GM10847 (cell line): ENCODE measurements around the gene ISLR2.

Experiments
- POLR2A ChIP-seq: IDR thresholded peaks from 2 replicates; pipeline ENCODE4 v1.6.1; 2011; ENCODE audit not compliant: insufficient read length; ENCODE audit errors: extremely low read depth

ISLR2 gene

DNA sequence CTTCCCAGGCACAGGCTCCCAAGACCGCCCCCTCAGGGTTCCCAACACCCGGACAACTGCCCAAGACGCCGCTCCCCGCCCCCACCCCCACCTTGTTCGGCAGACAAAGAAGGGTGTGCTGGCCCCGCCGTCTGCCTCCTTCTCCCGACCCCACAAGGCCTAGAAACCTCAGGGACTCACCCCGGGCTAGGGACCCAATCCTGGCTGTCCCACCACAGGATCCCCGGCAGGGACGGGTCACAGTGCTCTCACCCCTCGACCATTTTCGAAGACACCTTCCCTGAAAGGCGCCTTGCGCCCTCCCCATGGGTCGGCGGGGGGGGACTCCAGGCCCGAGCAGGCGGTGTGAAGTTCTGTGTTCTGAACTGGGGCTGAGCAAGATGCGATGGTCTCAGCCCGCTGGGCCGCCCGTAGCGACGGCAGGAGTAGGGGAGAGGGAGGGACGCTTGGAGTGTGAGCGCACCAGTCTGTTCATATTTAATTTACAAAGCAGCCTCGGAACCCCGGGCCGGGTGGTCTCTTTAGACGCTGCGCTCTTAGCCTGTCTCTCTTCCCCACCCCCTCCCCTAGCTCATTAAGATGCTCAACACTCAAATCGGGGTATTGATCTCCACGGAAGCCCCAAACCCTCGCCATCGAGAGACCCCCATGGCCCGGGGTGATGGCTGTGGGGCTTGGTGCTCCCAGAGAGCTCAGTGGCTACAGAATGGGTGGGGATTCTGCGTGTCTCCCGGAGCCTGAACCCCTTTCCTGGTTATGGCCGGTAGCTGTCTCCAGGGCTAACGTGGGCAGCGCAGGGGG, 1.4 kb upstream of the ISLR2 start:
- no peak for TF ChIP-seq POLR2A

DNA sequence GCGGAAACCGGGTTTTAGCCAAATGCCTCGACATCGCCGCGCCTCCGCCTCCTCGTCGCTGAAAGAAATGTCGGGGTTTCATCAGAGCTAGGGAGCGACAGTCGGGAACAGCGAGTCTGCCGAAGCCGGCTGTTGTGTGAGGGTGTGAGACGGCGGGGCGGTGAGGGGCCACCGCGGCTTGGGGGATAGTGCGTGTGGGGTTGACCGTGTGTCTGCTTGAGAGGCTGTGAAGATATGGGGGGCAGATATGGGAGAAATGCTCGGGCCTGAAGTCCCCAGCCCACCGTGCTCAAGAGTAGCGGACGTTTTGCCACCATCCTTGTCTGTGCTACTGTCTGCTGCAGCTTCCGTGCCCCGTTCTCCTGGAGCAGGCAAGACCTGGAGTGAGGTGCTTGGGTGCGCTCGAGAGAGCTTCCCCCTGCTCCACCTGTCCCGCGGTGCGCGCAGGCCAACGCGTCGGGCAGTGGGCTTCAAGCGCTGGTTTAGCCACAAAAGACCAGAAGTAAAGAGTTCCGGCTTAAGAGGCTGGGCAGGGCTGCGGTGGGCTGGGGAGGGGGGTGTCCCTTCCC, 716 bp upstream of the ISLR2 start:
- no peak for TF ChIP-seq POLR2A

DNA sequence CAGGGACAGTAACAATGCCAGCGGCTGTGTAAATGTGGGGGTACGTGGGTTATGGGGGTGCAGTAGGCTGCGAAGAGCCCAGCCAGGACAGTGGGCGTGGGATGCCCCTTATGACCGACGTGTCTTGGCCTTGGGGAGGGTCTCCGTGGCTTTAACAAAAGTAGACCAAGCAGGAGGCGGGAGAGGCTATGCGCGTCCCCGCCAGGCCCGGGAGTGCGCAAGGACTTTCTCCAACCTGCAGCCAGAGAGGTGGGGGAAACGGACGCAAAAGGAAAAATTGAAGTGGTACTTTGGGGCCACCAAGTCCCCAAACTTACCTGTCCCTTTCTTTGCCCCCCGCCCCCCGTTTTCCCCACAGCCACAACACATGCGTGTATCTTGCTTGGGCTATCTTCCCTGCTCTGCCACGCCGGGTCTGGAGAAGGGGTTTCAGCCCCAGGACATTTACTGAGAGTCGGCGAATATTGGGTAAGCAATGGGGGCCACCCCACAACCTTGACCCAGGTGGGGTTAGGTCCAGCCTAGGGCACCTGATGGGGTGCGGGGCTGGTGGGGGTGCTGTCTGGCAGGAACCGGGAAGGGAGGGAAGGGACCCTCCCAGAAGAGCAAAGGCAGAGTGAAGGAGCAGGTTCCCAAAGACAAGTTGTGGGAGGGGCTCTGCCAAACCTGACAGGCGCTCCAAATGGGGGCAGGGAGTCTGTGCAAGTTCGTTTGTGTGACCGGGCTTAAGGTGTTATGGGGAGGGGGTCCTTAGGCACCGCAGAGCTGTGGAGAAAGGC, 652 bp downstream of the ISLR2 start:
- no peak for TF ChIP-seq POLR2A

DNA sequence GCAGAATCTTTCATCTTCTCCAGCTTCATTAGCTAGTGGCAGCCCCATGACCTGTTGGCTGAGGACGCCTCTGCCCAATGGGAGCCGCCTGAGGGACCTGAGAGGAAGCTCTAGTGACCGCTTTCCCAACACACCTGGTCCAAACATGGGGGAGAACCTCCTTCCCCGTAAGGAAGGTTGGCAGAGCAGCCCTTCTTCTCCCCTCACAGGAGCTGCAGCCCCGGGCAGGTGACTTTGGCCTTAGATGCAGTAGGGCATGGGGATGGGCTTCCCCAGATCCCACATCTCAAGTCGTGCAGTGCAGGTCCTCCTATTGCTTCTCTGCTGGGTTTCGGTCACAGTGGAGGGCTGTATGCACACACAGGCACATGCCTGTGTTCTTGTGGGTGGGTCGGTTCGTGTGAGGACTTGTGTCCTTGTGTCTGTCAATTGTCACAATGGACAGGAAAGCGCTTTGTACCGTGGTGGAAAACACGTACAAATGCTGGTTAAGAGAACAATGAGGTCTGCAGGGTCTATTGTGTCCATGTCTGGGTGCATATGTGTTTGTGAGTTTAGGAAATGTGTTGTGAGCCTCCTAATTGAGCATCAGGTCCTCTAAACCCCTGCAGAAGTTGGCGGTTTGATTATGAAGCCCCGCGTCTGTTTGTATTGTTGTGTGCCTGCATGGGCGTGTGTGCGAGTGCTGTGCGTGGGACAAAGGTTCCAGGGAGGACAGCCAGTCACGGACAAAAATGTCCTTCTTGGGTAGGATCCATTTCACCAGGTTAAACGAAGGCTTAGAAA, 1.4 kb downstream of the ISLR2 start:
- TF ChIP-seq POLR2A = no peak

DNA sequence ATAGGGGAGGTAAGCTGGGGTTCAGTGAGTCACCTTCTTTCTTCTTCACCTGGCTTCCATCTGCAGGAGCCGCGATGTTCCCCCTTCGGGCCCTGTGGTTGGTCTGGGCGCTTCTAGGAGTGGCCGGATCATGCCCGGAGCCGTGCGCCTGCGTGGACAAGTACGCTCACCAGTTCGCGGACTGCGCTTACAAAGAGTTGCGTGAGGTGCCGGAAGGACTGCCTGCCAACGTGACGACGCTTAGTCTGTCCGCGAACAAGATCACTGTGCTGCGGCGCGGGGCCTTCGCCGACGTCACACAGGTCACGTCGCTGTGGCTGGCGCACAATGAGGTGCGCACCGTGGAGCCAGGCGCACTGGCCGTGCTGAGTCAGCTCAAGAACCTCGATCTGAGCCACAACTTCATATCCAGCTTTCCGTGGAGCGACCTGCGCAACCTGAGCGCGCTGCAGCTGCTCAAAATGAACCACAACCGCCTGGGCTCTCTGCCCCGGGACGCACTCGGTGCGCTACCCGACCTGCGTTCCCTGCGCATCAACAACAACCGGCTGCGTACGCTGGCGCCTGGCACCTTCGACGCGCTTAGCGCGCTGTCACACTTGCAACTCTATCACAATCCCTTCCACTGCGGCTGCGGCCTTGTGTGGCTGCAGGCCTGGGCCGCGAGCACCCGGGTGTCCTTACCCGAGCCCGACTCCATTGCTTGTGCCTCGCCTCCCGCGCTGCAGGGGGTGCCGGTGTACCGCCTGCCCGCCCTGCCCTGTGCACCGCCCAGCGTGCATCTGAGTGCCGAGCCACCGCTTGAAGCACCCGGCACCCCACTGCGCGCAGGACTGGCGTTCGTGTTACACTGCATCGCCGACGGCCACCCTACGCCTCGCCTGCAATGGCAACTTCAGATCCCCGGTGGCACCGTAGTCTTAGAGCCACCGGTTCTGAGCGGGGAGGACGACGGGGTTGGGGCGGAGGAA, 2.6 kb downstream of the ISLR2 start:
- TF ChIP-seq POLR2A = no peak

DNA sequence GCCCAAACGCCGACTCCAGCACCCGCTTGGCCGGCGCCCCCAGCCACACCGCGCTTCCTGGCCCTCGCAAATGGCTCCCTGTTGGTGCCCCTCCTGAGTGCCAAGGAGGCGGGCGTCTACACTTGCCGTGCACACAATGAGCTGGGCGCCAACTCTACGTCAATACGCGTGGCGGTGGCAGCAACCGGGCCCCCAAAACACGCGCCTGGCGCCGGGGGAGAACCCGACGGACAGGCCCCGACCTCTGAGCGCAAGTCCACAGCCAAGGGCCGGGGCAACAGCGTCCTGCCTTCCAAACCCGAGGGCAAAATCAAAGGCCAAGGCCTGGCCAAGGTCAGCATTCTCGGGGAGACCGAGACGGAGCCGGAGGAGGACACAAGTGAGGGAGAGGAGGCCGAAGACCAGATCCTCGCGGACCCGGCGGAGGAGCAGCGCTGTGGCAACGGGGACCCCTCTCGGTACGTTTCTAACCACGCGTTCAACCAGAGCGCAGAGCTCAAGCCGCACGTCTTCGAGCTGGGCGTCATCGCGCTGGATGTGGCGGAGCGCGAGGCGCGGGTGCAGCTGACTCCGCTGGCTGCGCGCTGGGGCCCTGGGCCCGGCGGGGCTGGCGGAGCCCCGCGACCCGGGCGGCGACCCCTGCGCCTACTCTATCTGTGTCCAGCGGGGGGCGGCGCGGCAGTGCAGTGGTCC, 3.5 kb downstream of the ISLR2 start:
- no peak for TF ChIP-seq POLR2A

DNA sequence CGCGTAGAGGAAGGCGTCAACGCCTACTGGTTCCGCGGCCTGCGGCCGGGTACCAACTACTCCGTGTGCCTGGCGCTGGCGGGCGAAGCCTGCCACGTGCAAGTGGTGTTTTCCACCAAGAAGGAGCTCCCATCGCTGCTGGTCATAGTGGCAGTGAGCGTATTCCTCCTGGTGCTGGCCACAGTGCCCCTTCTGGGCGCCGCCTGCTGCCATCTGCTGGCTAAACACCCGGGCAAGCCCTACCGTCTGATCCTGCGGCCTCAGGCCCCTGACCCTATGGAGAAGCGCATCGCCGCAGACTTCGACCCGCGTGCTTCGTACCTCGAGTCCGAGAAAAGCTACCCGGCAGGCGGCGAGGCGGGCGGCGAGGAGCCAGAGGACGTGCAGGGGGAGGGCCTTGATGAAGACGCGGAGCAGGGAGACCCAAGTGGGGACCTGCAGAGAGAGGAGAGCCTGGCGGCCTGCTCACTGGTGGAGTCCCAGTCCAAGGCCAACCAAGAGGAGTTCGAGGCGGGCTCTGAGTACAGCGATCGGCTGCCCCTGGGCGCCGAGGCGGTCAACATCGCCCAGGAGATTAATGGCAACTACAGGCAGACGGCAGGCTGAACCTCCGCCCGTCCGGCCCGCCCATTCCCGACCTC, 4.1 kb downstream of the ISLR2 start:
- TF ChIP-seq POLR2A = no peak

DNA sequence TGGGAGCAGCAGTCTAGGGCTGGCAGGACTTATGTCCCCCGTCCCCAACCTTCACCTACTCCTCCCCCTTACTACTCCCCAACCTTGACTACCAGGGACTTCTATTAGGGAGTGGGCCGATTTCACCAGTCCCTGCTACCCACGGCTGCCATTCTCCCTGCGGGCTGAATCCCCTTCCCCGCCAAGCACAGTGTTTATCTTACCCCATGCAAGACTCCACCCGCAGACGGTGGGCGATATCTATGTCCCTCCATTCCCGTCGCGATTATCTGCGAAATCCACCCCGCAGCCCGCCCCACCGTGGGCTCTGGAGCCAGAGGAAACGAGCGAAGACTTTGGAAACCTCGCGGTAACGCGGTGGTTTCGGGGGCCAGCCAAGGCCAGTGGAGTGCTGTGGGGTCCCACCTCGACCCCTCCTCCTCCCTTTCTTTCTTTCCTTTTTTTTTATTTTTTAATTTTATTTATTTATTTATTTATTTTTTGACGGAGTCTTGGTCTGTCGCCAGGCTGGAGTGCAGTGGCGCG, 4.7 kb downstream of the ISLR2 start:
- TF ChIP-seq POLR2A = no peak

DNA sequence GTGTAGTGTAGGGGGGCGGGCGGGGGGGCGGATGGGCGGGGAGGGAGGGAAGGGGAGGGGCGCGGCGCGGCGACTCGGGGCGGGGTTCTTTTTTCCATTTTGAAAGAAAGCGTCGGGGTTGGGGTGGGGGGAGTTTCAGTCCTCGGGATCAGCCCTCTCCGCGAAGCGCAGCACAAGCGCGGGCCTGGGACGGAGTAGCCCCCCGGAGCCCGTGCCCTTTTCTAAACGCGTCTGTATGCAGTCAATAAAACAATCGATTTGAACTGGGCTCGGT, 6.1 kb downstream of the ISLR2 start:
- TF ChIP-seq POLR2A = no peak

DNA sequence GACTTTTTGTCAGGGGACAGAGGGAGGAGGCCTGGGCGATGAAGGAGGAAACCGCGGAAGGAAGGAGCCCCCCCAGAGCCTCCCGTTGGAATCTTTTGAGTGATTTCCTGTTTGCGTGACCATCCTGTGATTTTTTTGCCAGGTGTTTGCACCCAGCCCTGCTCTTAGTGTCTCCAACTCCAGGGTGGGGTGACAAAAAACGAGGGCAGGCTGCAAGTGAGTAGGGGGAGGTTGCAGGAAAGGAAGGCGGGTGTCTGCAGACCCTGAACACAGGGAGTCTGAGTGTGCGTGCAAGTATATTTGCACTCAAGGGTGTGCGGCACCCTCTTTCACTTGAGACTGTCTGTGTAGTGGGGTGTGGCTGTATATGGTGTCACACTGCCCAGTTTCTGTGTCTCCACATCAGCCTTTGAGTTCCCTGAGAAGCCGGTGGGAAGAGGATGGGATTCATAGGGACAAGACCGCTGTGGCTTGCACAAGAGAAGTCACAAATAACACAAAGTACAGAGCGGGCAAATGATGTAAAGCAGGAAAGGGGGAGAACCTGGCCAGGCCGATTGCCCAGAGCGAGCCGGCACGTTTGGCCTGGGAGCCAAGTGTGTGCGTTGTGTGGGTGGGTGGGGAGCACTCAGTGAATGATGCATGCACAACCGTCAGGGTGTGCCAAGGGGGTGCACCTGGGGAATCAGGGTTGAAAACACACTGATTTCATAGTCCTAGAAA, 6.6 kb downstream of the ISLR2 start:
- TF ChIP-seq POLR2A = no peak

DNA sequence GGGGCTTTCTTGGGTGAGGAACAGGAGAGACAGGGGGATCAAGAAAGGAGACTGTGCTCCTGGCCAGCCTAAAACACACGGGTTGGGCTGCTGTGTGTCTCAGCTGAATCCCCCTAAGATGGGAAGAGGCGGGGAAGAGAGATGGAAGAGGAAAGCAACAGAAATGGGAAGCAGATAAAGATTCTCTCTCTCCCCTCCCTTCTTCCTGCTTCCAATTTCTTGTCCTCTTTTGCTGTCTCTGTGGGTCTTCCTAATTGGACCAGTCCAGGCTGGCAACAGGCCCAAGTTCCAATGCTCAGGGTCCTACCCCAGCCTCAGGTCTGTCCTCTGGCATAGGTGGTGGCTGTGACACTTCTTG, 7.1 kb downstream of the ISLR2 start:
- no peak for TF ChIP-seq POLR2A

DNA sequence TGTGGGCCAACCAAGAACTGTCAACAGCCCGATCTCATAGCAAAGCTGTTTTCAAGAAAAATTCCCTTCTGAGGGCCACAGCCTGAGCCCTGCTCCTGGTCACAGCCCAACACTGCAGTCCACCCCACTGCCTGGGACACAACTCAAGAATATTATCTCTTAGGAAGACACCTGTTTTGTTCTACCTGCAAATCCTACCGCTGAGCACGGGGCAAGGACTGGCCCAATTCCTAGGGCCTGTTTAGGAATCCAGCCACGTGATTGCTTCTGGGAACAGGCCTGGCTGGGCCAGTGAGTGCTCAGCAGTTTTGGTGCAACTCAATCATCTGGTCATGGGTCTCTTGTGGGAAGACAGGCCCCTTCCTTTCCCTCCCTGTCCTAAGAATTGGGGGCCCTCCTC, 8.3 kb downstream of the ISLR2 start:
- no peak for TF ChIP-seq POLR2A

DNA sequence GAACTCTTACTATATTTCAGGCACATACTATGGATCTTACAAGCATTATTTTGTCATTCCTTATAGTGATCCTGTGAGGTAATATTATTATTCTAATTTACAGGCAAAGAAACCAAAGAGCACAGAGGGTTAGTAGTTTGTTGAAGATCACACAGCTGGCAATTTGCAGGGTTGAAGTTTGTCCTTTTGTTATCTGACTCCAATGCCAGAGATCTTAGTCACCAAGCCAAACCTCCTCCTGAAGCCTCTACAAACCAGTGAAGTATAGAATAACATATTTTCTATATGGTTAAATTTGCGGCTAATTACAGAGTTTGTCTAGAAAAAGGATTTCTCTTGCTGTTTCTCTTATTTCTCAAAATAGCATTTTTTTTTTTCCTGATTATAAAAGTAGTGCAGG, 11.2 kb downstream of the ISLR2 start:
- TF ChIP-seq POLR2A = no peak

DNA sequence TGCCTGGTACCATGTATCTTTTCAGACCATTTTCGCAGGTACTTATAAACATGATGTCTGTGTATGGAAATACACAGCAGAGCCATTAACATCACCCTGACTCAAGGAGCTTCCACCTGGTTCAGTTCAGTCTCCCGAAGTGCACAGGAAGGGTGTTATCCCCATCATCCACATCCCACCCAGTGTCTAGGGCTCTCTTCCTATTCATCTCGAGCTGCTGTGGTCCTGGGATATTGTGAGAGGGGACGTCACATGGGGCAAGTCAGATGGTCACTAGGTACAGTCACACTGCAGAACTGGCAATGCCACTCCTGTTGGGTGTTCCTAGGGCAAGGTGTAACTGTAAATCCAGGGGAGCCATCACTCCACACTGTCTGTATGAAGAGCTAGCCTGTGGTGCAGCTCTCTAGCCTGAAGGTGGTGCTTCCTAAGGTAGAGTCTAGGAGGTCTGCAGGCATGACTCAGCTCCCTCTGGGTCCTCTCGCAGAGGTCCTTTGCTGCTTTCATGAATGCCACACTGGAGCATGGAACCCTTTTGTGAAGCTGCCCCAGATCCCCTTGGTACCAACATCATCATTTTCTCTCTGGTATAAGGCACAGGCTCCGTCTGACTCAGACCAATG, 13.9 kb downstream of the ISLR2 start:
- no peak for TF ChIP-seq POLR2A
